Stimulated activated CD4-positive, alpha-beta T cell treated with anti-CD3 and anti-CD28 coated beads, TNF-alpha, amount 100 ng/mL, for 1 hour (primary cell): ENCODE data around the gene MRPS34.

Source experiments
- DNase-seq, 3 donors: peaks; one replicate each; pipeline ENCODE4 v3.0.0-alpha.2; 2020; ENCODE audit warnings: low read depth in 3 of 3, low spot score in 1 of 3

Gene MRPS34

DNA sequence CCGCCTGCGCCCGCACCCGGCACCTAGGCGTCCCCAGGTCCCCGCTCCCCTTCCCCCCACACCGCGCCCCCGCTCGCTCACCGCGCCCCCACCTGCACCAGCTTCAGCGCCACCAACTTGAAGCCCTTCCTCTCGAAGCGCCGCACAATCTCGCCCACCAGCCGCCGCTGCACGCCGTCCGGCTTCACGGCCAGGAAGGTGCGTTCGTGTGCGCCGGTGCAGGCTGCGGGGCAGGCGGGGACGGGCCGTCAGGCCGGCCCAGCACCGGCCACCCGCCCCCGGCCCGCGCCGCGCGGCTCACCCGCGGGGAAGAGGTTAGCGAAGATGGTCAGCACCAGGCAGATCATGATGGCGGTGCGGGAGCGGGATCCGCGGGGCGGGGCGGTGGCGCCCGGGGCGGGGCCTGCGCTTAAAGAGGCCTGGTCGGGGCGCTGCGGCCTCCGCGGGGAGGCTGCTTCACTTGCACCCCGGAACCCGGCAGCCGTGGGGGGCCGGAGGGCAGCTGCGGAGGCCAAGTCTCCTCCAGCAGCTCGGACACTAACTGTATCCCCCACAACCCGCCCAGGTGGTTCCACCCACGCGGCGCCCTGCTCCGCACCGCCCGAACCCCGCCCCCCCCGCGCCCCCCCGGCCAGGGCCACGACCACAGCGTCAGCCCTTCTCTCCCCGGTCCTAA lies 1.6 kb downstream of the MRPS34 start, which contains the start of gene NME3:
NME3 (minus strand) TSS at position 356 of the 676 bp plus-strand sequence; CDS start at position 347, 9 bp downstream.
- DNase-seq, result peak in 2 of 3 donors; percentile 50 to 78

DNA sequence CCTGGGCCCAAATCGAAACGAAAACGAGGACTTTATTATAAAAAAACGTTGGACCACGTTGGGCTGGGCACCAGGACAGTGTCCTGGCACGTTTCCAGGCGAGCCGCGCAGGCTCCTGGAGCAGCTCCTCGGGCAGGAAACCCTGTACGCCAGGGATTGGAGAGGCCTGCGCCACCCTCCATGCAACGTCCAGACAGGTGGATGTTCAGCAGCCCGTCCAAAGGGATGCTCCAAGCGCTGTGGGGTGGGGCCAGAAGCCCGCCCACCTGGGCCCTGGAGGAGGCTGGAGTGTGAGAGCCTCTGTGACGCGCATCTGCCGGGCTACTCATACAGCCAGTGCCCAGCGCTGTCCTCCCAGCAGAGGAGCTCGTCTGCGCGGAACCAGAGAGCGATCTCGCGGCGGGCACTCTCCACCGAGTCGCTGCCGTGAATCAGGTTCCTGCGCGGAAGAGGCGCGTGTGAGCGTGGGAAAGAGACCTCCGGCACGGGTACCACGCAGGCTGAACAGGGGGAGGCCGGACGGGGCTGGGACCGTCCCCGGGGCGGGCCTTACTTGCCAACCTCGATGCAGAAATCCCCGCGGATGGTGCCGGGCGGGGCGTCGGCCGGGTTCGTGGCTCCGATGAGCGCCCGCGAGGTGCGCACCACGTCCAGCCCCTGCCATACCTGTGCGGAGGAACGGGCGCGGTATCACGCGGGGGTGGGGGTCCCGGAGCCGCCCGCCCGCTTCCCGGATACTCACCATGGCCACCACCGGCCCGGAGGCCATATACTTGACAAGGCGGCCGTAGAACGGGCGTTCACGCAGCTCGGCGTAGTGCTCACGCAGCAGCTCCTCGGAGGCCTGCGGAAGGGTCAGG lies 2.4 kb downstream of the MRPS34 start:
- DNase-seq, result peak in 1 of 3 donors; percentile 55

DNA sequence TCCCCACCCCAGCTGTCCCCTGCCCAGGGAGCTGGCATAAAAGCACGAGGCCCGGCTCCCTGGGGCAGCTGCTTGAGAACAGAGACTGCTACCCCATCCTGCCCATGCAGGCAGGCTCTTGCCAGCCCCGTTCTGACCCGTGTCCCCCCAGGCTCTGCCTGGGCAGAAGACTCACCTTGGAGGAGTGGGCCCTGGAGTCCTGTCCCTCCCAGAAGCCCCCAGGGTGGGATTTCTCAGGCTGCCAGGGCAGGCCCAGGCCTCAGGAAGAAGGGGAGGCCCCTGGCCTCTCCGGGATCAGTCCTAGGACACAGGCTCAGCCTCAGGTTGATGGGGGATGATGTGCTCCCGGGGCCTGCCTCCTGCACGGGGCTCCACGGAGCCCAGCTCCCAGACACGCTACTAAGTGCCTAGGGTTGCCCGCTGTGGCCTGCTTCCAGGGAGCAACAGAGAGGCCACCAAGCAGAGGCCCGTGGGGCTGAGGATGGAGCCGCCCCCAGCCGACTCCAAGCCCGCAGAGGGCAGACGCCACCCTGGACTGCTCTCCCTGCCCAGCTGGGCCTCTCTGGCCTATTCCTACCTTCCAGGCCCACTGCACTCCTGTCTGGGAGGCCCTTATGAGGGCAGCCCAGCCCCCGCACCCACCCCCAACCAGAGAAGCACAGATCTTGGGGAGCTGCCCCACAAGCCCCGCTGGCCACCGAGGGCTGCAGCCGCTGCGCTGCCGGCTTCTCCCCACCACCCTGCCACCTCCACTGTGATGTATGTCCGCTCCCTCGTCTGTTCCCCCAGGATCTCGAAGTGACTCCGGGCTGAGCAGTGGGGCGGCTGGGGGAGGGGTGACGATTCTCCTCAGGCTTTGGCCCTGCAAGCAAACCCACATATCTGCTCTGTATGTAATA lies 3.3 kb downstream of the MRPS34 start:
- DNase-seq, result no peak

DNA sequence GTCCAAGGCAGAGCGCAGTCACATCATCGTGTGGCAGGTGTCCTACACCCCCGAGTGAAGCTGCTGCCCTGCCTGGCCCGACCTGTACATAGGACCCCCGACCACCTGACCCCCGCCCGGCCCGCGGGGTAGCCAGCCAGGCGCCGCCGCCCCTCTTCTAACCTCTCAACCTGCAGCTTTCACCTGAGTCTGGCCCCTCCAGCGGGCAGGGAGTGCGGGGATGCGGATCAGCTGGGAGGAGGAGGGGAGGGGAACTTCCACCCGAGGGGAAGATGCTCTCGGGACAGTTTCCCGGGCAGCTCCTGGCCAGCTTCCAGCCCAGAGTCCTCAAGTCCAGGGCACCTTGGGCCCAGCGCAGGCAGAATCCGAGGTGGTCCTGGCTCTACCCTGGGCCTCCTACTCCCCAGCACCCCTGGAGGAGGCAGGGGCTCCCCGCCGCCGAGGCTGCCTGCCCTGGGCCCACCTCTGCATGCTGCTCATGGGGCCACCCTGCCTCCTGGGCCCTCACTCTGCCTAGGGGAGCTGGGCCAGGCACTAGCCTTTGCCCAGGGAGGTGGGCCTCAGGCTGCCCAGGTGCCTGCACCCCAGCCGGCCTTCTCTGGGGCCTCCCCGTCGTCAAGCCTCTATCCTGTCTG lies 4.0 kb downstream of the MRPS34 start:
- no peak for DNase-seq

DNA sequence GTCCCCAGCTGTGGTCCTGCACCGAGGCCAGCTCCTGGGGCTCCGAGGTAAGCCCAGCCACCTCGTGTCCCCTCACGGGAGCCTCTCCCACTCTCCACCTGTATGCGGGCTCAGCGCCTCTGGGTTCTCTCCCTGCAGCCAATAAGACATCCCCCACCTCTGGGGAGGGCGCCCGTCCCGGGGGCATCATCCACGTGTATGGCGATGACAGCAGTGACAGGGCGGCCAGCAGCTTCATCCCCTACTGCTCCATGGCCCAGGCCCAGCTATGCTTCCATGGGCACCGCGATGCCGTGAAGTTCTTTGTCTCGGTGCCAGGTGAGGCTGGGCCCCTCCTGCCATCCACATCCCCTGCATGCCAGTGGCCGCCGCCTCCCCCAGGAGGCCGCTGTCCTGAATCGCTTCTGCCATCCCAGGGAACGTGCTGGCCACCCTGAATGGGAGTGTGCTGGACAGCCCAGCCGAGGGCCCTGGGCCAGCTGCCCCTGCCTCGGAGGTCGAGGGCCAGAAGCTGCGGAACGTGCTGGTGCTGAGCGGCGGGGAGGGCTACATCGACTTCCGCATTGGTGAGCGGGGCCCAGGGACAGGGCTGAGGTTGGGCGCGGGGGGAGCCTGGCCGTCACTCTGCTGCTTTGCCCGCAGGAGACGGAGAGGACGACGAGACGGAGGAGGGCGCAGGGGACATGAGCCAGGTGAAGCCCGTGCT lies 4.7 kb downstream of the MRPS34 start:
- no peak for DNase-seq

DNA sequence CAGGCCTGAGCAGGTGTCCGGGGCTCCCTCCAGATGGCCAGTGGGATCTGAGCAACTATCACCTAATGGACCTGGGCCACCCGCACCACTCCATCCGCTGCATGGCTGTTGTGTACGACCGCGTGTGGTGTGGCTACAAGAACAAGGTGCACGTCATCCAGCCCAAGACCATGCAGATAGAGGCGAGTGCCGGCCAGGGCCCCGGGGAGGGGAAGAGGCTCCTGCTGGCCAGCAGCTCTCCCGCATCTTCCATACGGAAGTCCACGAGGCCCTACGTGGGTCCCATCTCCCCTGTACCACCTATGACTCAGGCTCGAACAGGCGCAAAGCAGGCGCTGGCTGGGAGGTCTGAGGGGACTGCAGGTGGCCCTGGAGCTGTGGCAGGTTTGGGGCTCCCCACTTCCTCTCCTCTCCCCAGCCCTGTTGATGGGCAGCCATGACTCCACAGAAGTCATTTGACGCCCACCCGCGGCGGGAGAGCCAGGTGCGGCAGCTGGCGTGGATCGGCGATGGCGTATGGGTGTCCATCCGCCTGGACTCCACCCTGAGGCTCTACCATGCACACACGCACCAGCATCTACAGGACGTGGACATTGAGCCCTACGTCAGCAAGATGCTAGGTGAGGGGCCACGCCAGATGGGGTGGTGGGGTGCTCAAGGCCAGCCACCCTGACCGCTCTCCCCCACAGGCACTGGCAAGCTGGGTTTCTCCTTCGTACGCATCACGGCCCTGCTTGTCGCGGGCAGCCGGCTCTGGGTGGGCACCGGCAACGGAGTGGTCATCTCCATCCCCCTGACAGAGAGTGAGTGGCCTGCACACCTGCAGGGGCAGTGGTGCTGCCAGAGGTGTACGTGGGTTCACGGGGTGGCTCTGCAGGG lies 5.6 kb downstream of the MRPS34 start:
- no peak for DNase-seq

DNA sequence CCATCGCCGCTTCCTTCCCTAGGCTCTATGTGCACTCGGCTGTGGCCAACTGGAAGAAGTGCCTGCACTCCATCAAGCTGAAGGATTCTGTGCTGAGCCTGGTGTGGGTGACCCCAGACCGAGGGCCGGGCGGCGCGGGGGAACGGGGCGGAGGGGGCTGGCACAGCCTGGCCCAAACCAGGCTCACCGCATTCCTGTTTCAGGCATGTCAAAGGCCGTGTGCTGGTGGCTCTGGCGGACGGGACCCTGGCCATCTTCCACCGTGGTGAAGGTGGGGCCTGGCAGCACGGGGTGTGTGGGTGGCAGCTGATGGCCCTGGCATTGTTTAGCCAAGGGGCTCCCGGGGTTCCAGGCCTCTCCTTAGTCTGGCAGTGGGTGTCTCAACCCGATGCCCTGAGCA lies 6.2 kb downstream of the MRPS34 start:
- no peak for DNase-seq

DNA sequence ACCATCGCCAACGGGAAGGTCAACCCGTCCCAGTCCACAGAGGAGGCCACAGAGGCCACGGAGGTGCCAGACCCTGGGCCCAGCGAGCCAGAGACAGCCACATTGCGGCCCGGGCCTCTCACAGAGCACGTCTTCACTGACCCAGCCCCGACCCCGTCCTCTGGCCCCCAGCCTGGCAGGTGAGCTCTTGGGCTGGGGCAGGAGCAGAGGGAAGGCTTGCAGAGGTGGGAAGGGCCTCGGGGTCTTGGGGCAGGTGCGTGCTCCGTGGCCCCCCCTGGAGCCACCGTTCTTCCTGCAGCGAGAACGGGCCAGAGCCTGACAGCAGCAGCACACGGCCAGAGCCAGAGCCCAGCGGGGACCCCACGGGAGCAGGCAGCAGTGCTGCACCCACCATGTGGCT lies 6.7 kb downstream of the MRPS34 start:
- no peak for DNase-seq

DNA sequence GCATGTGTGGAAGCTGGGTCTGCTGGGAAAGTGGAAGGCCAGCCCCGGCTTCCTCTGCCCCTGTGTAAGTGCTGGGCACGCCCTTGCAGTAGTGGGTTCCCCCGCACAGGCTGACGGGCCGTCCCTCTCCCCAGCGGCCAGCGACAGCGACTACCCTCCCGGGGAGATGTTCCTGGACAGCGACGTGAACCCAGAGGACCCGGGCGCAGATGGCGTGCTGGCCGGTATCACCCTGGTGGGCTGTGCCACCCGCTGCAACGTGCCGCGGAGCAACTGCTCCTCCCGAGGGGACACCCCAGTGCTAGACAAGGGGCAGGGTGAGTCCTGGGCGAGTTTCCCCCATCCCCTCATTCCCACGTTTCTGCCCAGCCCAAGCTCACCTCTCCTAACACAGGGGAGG lies 7.1 kb downstream of the MRPS34 start:
- DNase-seq, result no peak

DNA sequence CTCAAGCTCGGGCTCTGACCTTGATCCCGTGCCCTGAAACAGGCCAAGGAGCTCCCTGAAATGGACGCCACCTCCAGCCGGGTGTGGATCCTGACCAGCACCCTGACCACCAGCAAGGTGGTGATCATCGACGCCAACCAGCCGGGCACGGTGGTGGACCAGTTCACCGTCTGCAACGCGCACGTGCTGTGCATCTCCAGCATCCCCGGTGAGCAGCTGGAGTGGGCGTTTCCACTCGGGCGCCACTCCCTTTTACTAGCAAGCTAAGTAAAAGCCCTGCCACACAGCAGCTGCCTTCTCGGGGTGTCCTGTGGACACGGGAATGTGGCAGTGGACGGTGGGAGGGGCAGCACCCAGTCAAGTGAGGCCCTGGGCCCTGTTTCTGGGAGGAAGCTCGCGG lies 8.0 kb downstream of the MRPS34 start:
- DNase-seq, result no peak

DNA sequence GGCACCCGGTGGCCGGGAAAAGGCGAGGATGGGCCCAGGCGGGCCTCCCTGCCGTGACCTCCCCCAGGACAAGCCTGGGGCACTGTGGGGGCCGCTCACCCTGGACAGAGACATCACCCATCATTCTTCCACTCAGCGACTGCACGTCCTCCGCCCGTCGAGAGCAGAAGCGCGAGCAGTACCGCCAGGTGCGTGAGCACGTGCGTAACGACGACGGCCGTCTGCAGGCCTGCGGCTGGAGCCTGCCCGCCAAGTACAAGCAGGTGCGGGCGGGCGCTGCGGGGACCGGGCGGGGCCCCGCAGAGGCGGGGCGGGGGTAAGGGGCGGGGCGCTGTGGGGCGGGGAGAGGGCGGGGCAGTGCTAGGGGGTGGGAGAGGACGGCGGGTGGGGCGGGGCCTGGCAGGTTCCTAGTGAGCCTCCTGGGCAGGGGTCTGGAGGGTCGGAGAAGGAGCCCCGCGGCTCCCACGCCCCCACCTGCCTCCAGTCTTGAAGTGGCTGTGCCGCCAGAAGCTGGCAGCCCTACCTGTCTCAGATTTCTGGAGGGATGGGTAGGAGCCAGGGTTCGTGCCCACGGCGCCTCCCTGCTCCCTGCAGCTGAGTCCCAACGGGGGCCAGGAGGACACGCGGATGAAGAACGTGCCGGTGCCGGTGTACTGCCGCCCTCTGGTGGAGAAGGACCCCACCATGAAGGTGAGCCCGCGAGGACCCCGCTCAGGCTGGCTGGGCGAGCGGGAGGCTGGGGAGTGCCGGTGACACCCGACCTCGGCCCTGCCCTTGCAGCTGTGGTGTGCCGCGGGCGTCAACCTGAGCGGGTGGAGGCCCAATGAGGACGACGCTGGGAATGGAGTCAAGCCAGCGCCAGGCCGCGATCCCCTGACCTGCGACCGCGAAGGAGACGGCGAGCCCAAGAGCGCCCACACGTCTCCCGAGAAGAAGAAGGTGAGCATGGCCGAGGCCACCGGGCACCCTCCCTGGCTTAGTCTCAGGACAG lies 9.1 kb downstream of the MRPS34 start:
- no peak for DNase-seq

DNA sequence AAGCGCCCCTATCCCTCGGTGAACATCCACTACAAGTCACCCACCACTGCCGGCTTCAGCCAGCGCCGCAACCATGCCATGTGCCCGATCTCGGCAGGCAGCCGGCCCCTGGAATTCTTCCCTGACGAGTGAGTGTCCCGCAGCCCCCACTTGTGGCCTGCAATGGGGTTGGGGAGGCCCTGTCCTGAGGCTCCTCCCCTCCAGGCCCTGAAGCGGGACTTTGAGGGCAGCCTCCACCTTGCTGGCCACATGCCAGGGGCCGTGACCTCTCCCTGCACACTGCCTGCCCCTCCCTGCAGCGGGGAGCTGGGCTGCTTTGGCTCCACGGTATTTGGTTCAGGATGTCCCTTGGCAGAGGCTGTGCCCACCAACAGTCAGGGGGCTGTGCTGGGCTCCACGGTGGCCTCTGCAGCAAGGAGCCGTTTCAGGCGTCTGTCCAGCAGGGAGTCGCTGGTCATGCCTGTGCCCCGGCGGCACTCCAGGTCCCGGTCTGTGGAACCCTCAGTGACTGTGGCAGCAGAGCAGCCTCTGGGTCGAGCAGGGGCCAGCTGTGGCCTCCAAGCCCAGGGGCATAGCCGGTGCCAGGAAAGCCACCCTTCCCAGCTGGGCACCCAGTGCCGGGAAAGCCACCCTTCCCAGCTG lies 9.9 kb downstream of the MRPS34 start:
- no peak for DNase-seq

DNA sequence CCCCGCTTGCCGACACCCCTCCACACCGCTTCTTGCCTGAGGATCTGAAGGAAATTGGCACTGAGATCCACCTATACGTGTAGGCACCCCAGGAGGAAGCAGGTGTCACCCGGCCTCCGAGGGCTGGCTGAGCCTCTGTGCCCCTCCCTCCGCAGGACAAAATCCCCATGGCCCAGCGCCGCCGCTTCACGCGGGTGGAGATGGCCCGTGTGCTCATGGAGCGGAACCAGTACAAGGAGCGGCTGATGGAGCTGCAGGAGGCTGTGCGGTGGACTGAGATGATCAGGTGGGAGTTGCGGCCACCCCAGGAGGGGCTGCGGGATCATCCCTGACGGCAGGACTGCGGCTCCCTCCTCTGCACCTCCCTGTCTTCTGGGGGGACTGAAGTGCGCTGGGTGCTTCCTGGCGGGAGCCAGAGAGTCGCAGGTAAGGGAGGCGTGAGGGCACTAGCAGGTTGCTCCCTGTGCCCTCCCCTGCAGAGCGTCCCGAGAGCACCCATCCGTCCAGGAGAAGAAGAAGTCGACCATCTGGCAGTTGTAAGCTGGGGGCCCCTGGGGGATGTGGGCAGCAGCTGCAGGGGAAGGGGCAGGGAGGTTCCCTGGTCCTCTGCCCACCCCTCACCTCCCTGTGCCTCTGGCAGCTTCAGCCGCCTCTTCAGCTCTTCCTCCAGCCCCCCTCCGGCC lies 10.6 kb downstream of the MRPS34 start:
- DNase-seq, result no peak

DNA sequence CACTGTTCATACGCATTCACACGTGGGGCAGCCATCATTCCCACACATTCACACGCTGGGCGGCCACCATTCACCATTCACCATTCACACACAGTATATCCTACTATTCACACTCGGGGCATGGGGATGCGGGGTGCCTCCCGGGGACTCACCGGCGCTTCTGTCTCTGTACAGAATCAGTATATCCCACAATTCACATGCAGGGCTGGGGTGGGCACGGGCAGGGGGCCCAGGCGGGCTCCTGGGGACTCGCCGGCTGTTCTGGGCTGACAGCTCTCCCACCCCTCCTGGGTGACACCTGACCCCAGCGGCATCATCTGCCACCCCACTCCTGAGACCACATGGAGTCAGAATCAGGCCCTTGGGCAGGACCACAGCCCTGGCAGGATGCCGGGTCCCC lies 11.2 kb downstream of the MRPS34 start:
- DNase-seq, result no peak

DNA sequence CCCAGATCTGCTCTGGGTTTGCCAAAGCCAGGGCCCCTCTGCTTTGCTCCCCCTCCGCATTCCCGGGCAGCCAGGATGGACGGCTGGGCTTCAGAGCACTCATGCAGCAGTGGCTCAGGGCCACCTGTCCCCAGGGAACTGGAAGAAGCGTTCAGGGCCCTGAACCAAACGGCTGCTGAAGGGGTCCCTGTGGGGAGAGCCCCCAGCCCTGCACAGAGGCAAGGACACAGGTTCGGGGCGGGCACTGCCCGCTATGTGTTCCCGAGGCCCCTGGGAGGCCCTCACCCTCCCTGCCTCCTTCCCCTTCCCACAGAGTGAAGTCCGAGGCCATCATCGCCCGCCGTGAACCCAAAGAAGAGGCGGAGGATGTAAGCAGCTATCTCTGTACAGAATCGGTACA lies 12.0 kb downstream of the MRPS34 start:
- no peak for DNase-seq

DNA sequence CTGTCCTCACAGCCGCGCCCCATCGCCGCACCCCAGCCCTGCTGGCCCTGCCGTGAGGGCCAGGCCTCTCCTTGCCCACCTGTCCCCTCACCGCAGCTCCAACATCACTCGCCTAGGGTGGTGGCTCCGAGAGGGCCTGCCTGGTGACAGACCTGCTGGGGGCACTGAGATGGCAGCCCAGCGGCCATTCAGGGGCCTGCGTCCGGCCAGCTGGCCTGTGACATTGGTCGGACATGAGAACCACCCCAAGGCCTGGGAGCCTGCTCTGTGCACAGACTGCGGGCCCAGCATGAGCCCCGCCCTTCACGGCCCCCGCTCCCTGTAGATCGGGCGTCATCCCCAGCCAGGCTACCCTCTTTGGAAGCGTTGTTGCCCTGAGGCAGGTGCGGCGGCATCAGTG lies 13.4 kb downstream of the MRPS34 start:
- DNase-seq, result no peak

DNA sequence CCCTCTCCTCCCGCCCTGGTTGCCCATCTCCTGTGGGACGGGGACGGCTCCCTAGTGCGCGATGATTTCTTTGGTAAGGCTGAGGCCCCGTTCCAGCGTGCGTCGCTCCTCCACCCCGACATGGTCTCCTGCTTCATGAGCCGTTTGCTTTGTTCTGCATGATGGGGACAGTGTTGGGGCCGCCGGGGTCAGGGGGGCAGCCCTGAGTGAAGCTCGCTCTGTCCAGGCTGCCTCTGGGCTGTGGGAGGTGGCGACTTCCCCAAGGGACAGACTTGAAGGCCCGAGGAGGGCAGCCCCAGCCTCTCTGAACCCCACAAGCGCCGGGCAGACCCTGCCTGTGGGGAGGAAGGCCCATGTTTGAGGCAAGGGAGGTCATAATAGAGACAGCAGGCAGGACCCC lies 14.0 kb downstream of the MRPS34 start:
- no peak for DNase-seq
